GM21825 (cell line): Measurements from ENCODE around the gene EIF4G3.
A peak's percentile ranks its signal among the peaks of the same experiment; 100 is the strongest.
"Not testable (repeated sequence)": the region's sequence is repeated elsewhere in the genome, so short reads cannot be mapped to it uniquely, and the experiment has no call there.

ENCODE experiments used
- ATAC-seq: cut with Tn5 transposase; IDR thresholded peaks from one replicate; pipeline ENCODE4 v1.9.1; 2021; ENCODE audit warnings: mild to moderate bottlenecking, moderate library complexity; ENCODE audit not compliant: unreplicated experiment

Gene EIF4G3

DNA sequence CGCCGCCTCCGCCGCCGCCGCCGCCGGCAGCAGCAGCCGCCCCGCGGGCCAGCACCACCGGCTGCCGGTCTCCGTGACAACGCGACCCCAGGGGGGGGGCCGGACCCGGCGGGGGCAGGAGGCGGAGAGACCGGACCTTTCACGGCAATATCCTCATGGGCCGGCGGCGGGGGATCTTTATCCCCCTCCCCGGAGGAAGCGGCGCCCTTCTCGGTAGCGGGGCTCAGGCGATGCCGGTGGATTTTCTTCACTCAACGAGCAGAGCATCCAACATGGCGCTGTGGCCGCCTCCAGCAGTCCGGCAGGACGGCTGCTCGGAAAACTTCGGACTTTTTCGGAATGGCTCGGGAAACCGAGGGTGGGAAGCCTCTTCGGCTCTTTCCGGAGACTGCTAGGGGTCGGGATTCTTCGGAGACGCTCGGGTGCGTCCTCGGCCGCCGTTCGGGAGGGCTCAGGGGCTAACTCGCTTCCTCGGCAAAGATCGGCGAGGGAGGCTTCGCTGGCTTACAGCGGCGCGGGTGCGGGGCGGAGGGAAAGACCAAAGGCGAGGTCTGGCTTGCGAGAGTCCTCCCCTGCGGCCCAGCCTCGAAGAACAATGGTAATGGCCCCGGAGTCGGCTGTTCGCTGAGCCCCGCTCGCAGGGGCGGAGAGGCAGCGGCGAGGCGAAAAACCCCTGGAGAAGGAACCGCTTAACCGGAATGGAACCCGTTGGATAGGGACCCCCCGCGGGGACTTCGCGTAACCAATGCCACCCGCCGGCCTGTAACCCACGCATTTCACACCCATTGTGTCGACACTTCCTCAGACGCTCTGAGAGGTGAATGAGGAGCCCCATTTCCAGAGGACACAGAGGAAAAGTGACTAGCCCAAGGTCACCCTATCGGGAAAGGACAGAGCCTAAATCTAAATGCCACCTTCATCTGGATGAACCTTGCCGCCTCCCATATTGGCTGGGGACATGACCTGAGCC, at the start of gene EIF4G3:
Gene EIF4G3, minus strand, starts transcription at position 312 of the 970 bp plus-strand sequence. CDS start 174,155 bp downstream, outside the sequence.
- peak; percentile 81 for ATAC-seq

DNA sequence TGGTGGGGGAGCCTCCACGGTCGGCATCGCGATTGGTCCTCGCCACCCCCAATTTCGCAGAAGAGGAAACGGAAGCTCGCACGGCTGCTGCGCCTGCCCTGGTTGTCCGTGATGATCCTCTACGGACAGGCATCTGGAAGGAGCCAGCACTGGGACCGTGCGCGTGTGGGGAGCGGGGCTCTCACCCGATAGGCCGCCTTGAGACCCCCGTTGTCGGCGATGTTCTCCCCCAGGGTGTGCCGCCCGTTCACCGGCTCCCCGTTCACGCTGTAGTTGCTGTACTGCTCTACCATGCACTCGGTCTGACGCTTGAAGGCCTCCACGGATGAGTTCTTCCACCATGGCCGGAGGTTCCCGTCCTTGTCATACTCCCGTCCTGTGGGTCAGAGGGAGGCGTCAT, 48.4 kb upstream of the EIF4G3 start:
- ATAC-seq, result no peak

DNA sequence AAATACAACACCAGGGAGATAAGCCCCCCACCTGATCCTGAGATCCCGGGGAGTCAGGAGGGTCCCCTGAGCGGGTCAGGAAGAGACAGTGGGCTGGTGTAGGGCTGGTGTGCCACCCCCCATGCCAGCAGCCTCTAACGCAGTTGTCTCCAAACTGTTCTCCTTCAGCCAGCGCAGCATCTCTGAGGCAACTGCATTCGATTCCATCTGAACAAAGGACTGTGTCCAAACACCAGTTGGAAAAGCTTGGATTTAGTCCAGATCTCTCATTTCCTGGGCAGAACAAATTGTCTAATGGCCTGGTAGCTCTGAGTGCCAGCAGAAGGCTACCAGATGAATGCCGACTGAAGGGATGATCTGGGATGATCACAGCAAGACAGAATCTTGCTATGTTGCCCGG, 44.1 kb upstream of the EIF4G3 start:
- no peak for ATAC-seq

DNA sequence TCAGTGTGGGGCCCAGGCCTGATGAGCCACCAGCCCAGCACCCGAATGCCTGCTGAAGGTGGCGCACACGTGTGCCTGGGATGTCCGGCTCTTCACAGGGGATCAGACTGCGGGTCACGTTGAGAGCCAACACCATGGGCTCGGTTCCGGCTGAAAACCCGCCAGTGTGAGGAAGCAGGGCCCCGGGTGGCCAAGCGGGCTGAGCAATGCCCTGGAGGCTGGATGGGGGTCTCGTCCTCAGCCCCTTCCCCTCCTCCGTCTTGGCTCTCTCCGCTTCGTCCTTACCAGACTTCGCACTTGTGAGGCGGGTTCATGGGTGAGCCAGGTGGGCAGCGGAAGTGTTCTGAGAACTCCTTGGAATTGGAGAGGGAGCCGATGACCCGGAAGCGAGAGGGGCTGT, 43.0 kb upstream of the EIF4G3 start:
- ATAC-seq, result no peak

DNA sequence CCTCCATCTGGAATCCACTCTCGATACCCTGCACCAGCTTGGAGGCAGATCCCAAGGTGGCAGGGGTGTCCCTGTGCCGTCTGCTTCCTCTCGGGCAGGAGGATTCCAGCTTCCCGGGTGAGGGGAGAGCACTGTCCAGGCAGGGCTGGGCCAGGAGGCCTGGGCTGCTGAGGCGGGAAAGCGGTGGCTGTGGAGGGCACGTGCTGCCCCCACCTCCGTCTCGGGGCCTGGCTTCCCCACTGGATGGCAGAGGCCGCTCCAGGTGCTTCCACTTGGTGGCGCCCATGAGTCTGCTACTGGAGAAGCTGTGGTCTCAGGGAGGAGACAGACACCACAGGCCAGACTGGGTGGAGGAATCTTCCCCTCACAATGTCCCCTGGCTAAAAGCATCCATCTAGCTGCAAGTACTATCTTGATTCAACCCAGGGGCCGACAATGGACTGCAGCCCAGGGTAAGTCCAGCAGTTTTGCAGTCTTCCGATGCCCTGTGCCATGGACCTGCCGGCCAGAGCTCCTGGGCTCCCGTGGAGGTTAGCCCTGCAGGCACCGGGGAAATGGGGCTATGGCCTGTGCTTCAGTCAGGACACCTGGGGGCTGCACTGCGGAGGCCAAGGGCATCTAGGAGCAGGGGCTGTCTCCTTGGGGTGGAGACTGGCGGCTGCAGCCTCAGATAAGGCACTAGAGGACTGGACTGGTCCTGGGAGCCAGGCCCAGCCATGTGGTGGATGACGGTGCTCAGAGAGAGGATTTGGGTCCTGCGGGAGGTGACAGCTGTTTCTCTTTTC, 41.3 kb upstream of the EIF4G3 start:
- ATAC-seq, result no peak

- ATAC-seq, result no peak
Measured at GRCh38 chr1:21216835-21217811, 40.4 kb upstream of the EIF4G3 start.

DNA sequence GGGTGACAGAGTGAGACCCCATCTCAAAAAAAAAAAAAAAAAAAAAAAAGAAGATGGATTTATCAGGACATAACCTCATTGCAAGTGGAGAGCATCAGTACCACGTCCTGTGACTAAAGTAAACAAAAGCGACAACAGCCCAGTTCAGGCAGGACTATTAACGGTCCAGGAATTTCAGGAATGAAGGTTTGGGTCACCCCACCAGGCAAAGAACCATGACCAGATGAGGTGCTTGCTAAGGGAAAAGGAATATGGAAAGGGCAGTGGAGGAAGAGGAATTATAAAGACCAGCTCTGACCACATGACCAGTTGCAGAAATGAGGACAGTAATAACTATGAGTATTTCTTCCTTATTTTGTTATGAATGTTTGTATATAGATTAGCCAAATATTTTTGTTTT, 35.4 kb upstream of the EIF4G3 start:
- ATAC-seq, result no peak

GRCh38 chr1:21208137-21208700, 31.5 kb upstream of the EIF4G3 start:
- not testable (repeated sequence) for ATAC-seq

DNA sequence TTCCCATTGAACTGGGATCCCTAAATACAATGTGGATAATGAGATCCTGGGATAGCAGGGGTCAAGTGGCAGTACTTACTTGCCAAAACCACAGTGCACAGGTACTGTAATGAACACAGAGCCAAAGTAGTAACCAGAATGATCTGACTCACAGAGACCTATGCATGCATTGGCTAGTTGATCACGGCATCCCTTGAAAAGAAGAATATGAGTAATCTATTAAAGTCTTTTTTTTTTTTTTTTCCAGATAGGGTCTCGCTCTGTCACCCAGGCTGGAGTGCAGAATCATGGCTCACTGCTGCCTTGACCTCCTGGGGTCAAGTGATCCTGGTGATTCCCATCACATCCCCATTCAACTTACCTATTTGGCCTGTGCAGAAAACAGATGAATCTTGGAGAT, 29.4 kb upstream of the EIF4G3 start:
- ATAC-seq, result no peak

DNA sequence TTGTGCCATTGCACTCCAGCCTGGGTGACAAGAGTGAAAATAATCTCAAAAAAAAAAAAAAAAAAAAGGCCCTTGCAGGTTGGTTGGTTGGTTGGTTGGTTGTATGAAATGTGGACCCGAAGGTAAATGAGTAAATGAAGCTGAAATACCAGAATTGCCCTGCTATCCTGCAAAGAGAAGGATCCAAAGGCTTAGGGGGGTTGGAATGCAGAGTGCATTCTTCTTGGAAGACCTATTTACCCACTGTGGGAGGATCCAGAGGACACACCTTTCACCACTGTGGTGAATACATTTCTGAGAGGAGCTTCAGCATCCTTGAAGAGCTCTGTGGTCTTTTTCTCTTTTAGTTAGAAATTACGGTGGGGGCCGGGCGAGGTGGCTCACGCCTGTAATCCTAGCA, 28.7 kb upstream of the EIF4G3 start:
- ATAC-seq, result no peak

DNA sequence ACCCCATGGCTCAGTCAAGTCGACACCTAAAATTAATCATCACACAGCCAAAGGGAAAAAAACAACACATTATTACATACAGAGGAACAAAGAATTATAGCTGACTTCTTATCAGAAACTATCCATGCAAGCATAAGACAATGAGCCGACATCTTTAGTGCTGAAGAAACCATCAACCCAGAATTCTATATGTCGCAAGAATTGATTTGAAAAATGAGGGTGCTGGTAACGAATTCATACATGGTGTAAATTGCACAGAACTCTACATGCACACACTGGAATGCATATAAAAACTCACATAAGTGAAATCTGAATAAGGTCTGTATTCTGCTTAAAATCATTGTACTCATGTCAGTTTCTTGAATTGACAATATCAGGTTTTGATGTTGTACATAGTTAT, 25.0 kb upstream of the EIF4G3 start:
- ATAC-seq, result no peak

- not testable (repeated sequence) for ATAC-seq
Measured at GRCh38 chr1:21201238-21201637, 24.5 kb upstream of the EIF4G3 start.

DNA sequence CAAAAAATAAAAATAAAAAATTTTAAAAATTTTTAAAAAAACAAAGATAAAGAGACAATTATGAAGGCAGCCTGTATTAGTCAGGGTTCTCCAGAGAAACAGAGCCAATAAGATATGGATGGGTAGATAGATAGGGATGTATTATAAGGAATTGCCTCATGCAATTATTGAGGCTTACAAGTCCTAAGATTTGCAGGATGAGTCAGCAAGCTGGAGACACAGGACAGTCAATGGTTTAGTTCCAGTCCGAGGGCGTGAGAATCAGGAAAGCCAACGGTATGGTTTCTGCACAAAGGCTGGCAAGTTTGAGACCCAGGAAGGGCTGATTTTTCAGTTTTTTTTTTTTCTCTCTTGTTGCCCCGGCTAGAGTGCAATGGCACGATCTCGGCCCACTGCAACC, 24.1 kb upstream of the EIF4G3 start:
- no peak for ATAC-seq

DNA sequence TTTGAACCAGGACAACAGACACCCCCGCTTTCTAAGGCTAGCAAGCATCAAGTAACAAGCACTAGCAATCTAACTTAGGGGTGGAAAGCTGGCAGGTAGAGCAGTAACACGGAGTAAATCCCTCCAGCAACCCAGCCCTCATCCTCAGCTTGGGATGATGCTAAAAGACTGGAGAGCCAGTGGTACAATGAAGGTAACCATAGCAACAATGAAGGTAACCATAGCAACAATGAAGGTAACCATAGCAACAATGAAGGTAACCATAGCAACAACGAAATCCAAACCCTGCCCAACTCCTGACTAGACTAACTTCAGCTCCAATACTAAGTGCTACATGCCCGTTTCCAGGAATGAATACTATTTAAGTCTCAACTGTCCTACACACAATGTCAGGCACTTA, 22.2 kb upstream of the EIF4G3 start:
- ATAC-seq, result no peak

DNA sequence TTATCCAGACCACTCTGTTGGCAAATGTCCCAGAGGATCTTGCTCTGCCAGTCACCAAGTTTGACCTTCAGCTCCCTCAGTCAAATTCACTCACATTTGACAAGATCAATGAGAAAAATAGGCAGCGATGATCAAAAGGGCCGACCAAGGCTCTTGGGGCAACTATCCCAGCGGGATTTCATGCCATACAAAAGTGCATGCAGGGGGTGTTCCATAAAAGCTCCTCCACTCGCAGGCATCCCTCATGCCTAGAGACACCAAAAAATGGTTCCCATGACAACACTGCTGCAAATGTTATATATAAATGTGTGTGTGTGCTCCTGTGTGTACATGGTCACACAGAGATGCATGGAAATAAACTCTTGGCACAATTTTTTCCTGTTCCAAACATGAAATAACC, 16.2 kb upstream of the EIF4G3 start:
- ATAC-seq, result no peak

GRCh38 chr1:21192284-21192683, 15.6 kb upstream of the EIF4G3 start:
- ATAC-seq, result no peak

GRCh38 chr1:21190771-21191170, 14.1 kb upstream of the EIF4G3 start:
- ATAC-seq, result not testable (repeated sequence)

DNA sequence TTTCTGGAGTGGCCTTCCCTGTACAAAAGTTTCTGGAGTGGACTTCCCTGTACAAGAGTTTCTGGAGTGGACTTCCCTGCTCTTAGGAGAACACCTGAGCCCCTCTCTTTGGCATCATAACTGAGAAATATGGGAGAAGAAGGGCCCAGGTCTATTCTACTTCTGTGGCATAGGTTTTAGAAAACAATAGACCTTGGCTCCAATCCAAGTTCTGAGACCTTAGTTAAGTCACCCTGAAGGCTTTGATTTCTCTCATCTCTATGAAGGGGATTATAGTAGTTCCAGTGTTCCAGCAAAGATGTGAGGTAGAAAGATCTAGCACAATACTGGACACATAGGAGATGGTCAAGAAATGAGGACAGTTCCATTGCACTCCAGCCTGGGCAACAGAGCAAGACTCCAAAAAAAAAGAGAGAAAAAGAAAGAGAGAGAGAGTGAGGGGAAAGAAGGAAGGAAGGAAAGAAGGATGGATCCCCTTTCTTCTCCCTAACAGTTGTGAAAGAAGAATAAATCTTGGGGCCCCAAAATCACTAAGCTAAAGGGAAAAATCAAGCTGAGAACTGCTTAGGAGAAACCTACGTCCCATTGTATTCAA, 13.3 kb upstream of the EIF4G3 start:
- ATAC-seq, result no peak

DNA sequence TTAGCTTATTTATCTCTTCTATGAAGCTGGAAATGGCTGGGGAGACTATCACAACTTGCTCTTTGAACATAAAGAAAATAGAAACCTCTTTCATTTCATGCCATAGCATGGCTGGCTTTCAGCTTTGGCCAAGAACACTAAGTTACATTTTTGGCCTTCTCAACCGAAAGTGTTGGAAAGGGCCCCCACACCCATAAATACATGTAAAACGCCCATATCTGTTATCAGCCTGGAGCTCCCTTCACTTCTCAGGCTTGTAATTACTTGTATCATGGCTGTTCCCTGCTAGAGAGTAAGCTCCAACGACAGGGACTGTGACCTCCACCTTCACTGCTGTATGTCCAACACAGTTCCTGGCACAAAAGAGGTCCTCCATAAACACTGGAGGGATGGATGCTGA, 12.7 kb upstream of the EIF4G3 start:
- no peak for ATAC-seq

DNA sequence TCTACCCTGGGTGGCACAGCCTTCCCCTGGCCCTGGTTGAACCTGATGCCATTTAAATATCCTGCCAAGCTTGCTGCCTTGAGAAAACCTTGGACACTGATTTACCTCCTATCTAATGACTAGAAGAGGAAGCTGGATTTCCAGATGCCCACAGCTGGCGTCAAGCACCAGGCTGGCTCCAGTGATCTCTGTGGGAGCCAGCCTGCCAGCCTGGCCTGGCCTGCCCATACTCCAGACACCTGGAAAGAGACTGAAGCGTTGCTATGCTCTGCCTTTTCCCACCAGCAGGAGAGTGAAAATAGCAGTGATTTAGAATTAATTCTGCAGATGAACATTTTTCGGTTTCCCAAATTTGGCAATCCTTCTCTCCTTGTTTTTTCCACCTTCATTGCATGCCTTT, 11.5 kb upstream of the EIF4G3 start:
- ATAC-seq, result no peak
